GM12878 (cell line): Measurements from ENCODE around the gene GABBR2. TPM values are rescaled to one million over a fixed set of nuclear protein-coding genes. Genes with fewer than 3 reads are reported as not detected.
"Not testable (repeated sequence)": the region's sequence is repeated elsewhere in the genome, so short reads cannot be mapped to it uniquely, and the experiment has no call there.

Source experiments
- ATAC-seq: fragments of 200-7000 bp; cut with Tn5 transposase; 3 replicates; pipeline ENCODE4 v1.9.1; 2020; ENCODE audit warnings: mild to moderate bottlenecking, moderate library complexity
- BruUV-seq: library from RNA; stranded (reverse); fragments of 400-500 nt; replicated peaks from 2 replicates; lab custom pipeline; 2021; lab: Mats Ljungman, UMichigan
- CTCF ChIA-PET: fragments of 300-600 bp; sonication (Branson Sonifier 250); formaldehyde crosslinking; extraction: SDS; loops from one replicate; lab custom pipeline; 2021; ENCODE audit warnings: inconsistent platforms; lab: Yijun Ruan, JAX
- POLR2A ChIA-PET: fragments of 350-600 bp; formaldehyde crosslinking; extraction: SDS; loops from one replicate; lab custom pipeline; 2021; ENCODE audit warnings: inconsistent platforms; lab: Charles Lee
- RAD21 ChIA-PET: fragments of 300-600 bp; sonication (Branson Sonifier 250); formaldehyde crosslinking; loops from one replicate; lab custom pipeline; 2023; ENCODE audit warnings: antibody characterized with exemption; ENCODE audit not compliant: unreplicated experiment; lab: Charles Lee
- SMC1A ChIA-PET: fragments of 300-600 bp; sonication (Branson Sonifier 250); formaldehyde crosslinking; loops from one replicate; lab custom pipeline; 2023; ENCODE audit not compliant: unreplicated experiment, uncharacterized antibody; lab: Charles Lee
- DNase-seq: peaks from one replicate; pipeline ENCODE4 v3.0.0-alpha.2; 2011; ENCODE audit warnings: low read depth, low spot score
- FAIRE-seq: peaks from 3 replicates; lab custom pipeline; 2011; peaks lifted over from hg19 to GRCh38; lab: Jason Lieb, UNC
- H2AFZ ChIP-seq: 2 replicates; pipeline ENCODE4 v1.6.0; 2011; ENCODE audit warnings: low read depth, low read length, control low read depth; ENCODE audit not compliant: control insufficient read depth
- H3K27ac ChIP-seq: 2 replicates; pipeline ENCODE4 v1.5.1; 2011; ENCODE audit warnings: control low read depth; ENCODE audit not compliant: control insufficient read depth, insufficient read depth
- H3K27me3 ChIP-seq, 2 experiments: replicated peaks in 1 of 2; 2 replicates each; pipeline versions ENCODE4 v1.6.0 to v1.6.1; 2011; ENCODE audit warnings: low read length in 1 of 2; ENCODE audit not compliant: control insufficient read depth in 2 of 2, insufficient read depth in 2 of 2
- H3K36me3 ChIP-seq, 2 experiments: 2 replicates each; pipeline ENCODE4 v1.5.1; 2011; ENCODE audit warnings: low read length in 1 of 2; ENCODE audit not compliant: control insufficient read depth in 2 of 2, insufficient read depth in 2 of 2
- H3K4me1 ChIP-seq: 2 replicates; pipeline ENCODE4 v1.6.1; 2011; ENCODE audit warnings: mild to moderate bottlenecking, low read length, moderate library complexity, mixed read lengths; ENCODE audit not compliant: control insufficient read depth, insufficient read depth
- H3K4me2 ChIP-seq: 2 replicates; pipeline ENCODE4 v1.6.0; 2011; ENCODE audit warnings: control low read depth; ENCODE audit not compliant: control insufficient read depth, insufficient read depth
- H3K4me3 ChIP-seq: fragments of 200-600 bp; sonication (generic); 2 replicates; pipeline ENCODE4 v1.5.1; 2016
- H3K79me2 ChIP-seq: 2 replicates; pipeline ENCODE4 v1.6.0; 2011; ENCODE audit warnings: low read length; ENCODE audit not compliant: control insufficient read depth, insufficient read depth
- H3K9ac ChIP-seq: 2 replicates; pipeline ENCODE4 v1.8.0; 2011; ENCODE audit warnings: low read length, control low read depth, mixed read lengths; ENCODE audit not compliant: control insufficient read depth, insufficient read depth
- H3K9me3 ChIP-seq: replicated peaks from 3 replicates; pipeline ENCODE4 v1.5.1; 2011; ENCODE audit warnings: mild to moderate bottlenecking, low read length; ENCODE audit not compliant: control insufficient read depth, insufficient read depth
- H4K20me1 ChIP-seq: 2 replicates; pipeline ENCODE4 v1.6.0; 2011; ENCODE audit not compliant: control insufficient read depth, insufficient read depth
- ATF2 ChIP-seq: IDR thresholded peaks from 2 replicates; pipeline ENCODE4 v1.6.1; 2012; ENCODE audit warnings: low read length, inconsistent platforms
- BCL11A ChIP-seq: IDR thresholded peaks from 2 replicates; pipeline ENCODE4 v1.6.1; 2011; ENCODE audit warnings: low read depth, low read length
- BMI1 ChIP-seq: fragments of 450-650 bp; IDR thresholded peaks from 2 replicates; pipeline ENCODE4 v1.6.1; 2016; ENCODE audit warnings: mild to moderate bottlenecking, moderate library complexity, borderline replicate concordance
- CREM ChIP-seq: IDR thresholded peaks from 2 replicates; pipeline ENCODE4 v1.6.1; 2014; ENCODE audit warnings: antibody characterized with exemption, low read depth
- EED ChIP-seq: sonication (generic); IDR thresholded peaks from 2 replicates; pipeline ENCODE4 v1.6.1; 2016; ENCODE audit warnings: antibody characterized with exemption, low read depth
- EP300 ChIP-seq, 2 experiments: fragments of 150-350 bp in 1 of 2; IDR thresholded peaks; 2 replicates each; pipeline ENCODE4 v1.6.1; 2011 to 2012; ENCODE audit warnings: low read depth in 2 of 2, low read length in 2 of 2, borderline replicate concordance in 1 of 2, improper control_type of control experiment in 1 of 2, inconsistent platforms in 1 of 2; ENCODE audit not compliant: control insufficient read depth in 1 of 2
- FOXM1 ChIP-seq: IDR thresholded peaks from 2 replicates; pipeline ENCODE4 v1.6.1; 2012; ENCODE audit warnings: low read depth, mild to moderate bottlenecking, inconsistent platforms, low read length, moderate library complexity
- JUNB ChIP-seq: IDR thresholded peaks from 2 replicates; pipeline ENCODE4 v1.6.1; 2016; ENCODE audit warnings: antibody characterized with exemption, mild to moderate bottlenecking
- NFIC ChIP-seq: IDR thresholded peaks from 2 replicates; pipeline ENCODE4 v1.6.1; 2012; ENCODE audit warnings: low read depth, mild to moderate bottlenecking, inconsistent platforms, low read length, moderate library complexity
- PAX8 ChIP-seq: fragments of 450-650 bp; IDR thresholded peaks from 2 replicates; pipeline ENCODE4 v1.6.1; 2017; ENCODE audit warnings: mild to moderate bottlenecking, moderate library complexity
- PKNOX1 ChIP-seq: fragments of 450-650 bp; IDR thresholded peaks from 2 replicates; pipeline ENCODE4 v1.6.1; 2016; ENCODE audit warnings: mild to moderate bottlenecking
- RUNX3 ChIP-seq: IDR thresholded peaks from 2 replicates; pipeline ENCODE4 v1.6.1; 2012; ENCODE audit warnings: low read length, inconsistent platforms
- SMC3 ChIP-seq: IDR thresholded peaks from 2 replicates; pipeline ENCODE4 v1.6.1; 2011; ENCODE audit warnings: low read length, improper control_type of control experiment, borderline replicate concordance
- SP1 ChIP-seq: IDR thresholded peaks from one replicate; pipeline ENCODE4 v1.6.1; 2011; ENCODE audit warnings: low read depth, low read length
- TCF12 ChIP-seq: IDR thresholded peaks from 2 replicates; pipeline ENCODE4 v1.6.1; 2011; ENCODE audit warnings: low read depth, mild to moderate bottlenecking, low read length
- WGBS: methylation state at CpG from one replicate; pipeline ENCODE4 v1.1.6; 2016; ENCODE audit warnings: low lambda C conversion rate; ENCODE audit not compliant: insufficient replicate concordance, insufficient coverage; ENCODE audit errors: missing lambda C conversion rate; 5-methylcytosine and 5-hydroxymethylcytosine counted together
- in situ Hi-C: fragments of 300-500 bp; cut with MboI; formaldehyde crosslinking; loops from 9 replicates; pipeline ENCODE4 v1.14.3; 2018; ENCODE audit warnings: mixed read lengths
- intact Hi-C: fragments of 100-400 bp; cut with micrococcal nuclease; formaldehyde crosslinking; loops from one replicate; pipeline ENCODE4 v1.14.2; 2022; ENCODE audit not compliant: unreplicated experiment
- polyA plus RNA-seq, 11 experiments: library from polyadenylated mRNA; depleted of rRNA in 4 of 11; unstranded in 6 of 11; stranded (reverse) in 5 of 11; fragments of >200 nt; fragmentation: Nextera tagmentation in 4 of 11; fragmentation: Illumina TruSeq in 1 of 11; extraction: Ambion mirVana in 4 of 11; extraction: Trizol in 1 of 11; gene quantifications; 1 replicate in 1 of 11; 2 replicates in 10 of 11; pipeline versions ENCODE4 v1.2.1 to v1.2.3, GENCODE V29; 2011 to 2016; ENCODE audit warnings: inconsistent platforms in 2 of 11, missing spikeins in 2 of 11, low read depth in 1 of 11
- total RNA-seq, 4 experiments: library from RNA; depleted of rRNA in 3 of 4; stranded (reverse); fragments of >200 nt in 3 of 4; fragmentation: Illumina TruSeq in 1 of 4; extraction: Trizol in 1 of 4; gene quantifications; 2 replicates each; pipeline versions ENCODE4 v1.2.1 to v1.2.3, GENCODE V29; 2013 to 2021

GABBR2 gene
- total and polyA plus RNA-seq, 10 of the 15 experiments (the other 5 are each of a cell fraction or from before 2014, with no cell fraction given) = 0.02 to 2.2 (median 0.06) TPM; not detected in 2

GRCh38 chr9:98584853-98585438, 123.8 kb downstream of the GABBR2 start:
- ATAC-seq, CTCF ChIA-PET, H3K9me3 ChIP-seq, H4K20me1 ChIP-seq, H3K27me3 ChIP-seq, SMC1A ChIA-PET, RAD21 ChIA-PET, H3K4me3 ChIP-seq, FAIRE-seq, H3K27ac ChIP-seq, BruUV-seq, H3K4me1 ChIP-seq, POLR2A ChIA-PET, H3K9ac ChIP-seq, DNase-seq, H2AFZ ChIP-seq, H3K79me2 ChIP-seq, H3K4me2 ChIP-seq, H3K36me3 ChIP-seq, in situ Hi-C loops: not testable (repeated sequence)
- WGBS = 70% methylated on average over 9 of the region's 10 CpGs
- intact Hi-C loops = loop anchor here (1.0 kb wide), 1 partner anchor 10 kb away; no protein-coding TSS in a partner anchor

- Histone ChIP-seq H3K4me2 (peak overlapping the region; percentile 49; the same call in 1 of the 2 replicates), H3K27me3 (no peaks in the 10 kb centered on the region; a peak in 2 of 4 replicates), H3K4me3 (no peak overlapping the region), H3K4me1 (peaks cover 8% of the 10 kb centered on the region), H3K36me3 (no peaks in the 10 kb centered on the region), H4K20me1 (no peaks in the 10 kb centered on the region), H3K79me2 (no peaks in the 10 kb centered on the region), H3K27ac (no peak overlapping the region), H3K9ac (no peak overlapping the region), H2AFZ (no peak overlapping the region), H3K9me3 (peaks cover 3% of the 10 kb centered on the region; the same call in 2 of the 3 replicates)
- BruUV-seq = no TSS peak
- DNase-seq (peak; percentile 50), ATAC-seq (peak; percentile 86), FAIRE-seq (peak; percentile 47)
- SMC1A ChIA-PET = no interaction called here
- RAD21 ChIA-PET = no interaction called here
- POLR2A ChIA-PET = no interaction called here
- intact Hi-C loops (loop anchor here (1.0 kb wide), 1 partner anchor 9 kb away; no protein-coding TSS in a partner anchor), in situ Hi-C loops (no loop called here)
- WGBS = 0% methylated on average over 1 of the region's 1 CpG
- CTCF ChIA-PET = interaction anchor here (0.7 kb wide), 1 partner anchor 340 kb away, joined by 3 read pairs; no protein-coding TSS in a partner anchor
- TF ChIP-seq NFIC (peak; percentile 54; the same call in 1 of the 2 replicates), PAX8 (no peak), TCF12 (peak; percentile 68; the same call in 1 of the 2 replicates), FOXM1 (0 out of 2 replicates have a peak, but pooled peaks have one; percentile 31), CREM (0 out of 2 replicates have a peak, but pooled peaks have one; percentile 35), JUNB (peak; percentile 92), BCL11A (peak; percentile 93), RUNX3 (peak; percentile 79), SMC3 (no peak), EP300 (IDR thresholded peaks at IDR 0.05; ENCODE audit: borderline replicate concordance in 1 of 2, control insufficient read depth in 1 of 2, low read depth in 2 of 2, low read length in 2 of 2) (peak in 1 of 2 experiments; percentile 34; a peak in 2 of 4 replicates), PKNOX1 (peak; percentile 89), ATF2 (0 out of 2 replicates have a peak, but pooled peaks have one; percentile 29), EED (peak; percentile 62; the same call in 1 of the 2 replicates), SP1 (peak; percentile 51), BMI1 (no peak)
Observed at GRCh38 chr9:98584059-98584458, 124.7 kb downstream of the GABBR2 start.
